ENCODE data around the gene GPM6B. TPM values are rescaled to one million over a fixed set of nuclear protein-coding genes. Genes with fewer than 3 reads are reported as not detected.

The GPM6B gene
- total RNA-seq, 1 experiment from 2014 or later, result 99.8 TPM

DNA sequence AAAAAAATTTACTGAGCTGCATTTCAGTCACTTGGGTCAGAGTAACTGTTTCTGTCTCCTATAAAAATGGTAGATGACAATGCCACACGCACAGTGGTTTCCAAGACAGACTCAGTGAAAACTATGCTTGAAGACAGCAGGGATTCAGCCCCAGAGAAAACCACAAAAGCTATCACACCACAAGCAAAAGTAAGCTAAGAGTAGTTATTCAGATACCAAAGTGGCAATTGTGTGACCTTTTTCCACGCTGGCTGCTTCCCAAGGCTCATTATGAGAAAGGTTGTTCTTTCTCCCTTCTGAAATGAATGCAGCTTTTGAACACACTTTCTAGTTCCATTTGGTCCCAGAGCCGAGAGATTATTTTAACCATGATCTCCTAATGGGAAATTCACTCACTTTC, 46.4 kb upstream of the GPM6B start:
- no peak for TF ChIP-seq GABPB1 (CRISPR knock-in tag; IDR thresholded peaks at IDR 0.05)
- TF ChIP-seq ZNF281 (CRISPR knock-in tag; IDR thresholded peaks at IDR 0.05), result no peak
- TF ChIP-seq GRHL2 (CRISPR knock-in tag; IDR thresholded peaks at IDR 0.05; ENCODE audit: insufficient replicate concordance, severe bottlenecking), result no peak
- TF ChIP-seq JAZF1 (CRISPR knock-in tag; IDR thresholded peaks at IDR 0.05), result no peak
- no peak for TF ChIP-seq AFF4 (CRISPR knock-in tag; IDR thresholded peaks at IDR 0.05; ENCODE audit: borderline replicate concordance)
- TF ChIP-seq, protein P1, sequence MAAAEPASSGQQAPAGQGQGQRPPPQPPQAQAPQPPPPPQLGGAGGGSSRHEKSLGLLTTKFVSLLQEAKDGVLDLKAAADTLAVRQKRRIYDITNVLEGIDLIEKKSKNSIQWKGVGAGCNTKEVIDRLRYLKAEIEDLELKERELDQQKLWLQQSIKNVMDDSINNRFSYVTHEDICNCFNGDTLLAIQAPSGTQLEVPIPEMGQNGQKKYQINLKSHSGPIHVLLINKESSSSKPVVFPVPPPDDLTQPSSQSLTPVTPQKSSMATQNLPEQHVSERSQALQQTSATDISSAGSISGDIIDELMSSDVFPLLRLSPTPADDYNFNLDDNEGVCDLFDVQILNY (CRISPR knock-in tag; IDR thresholded peaks at IDR 0.05), result no peak
- TF ChIP-seq ZNF423 (CRISPR knock-in tag; IDR thresholded peaks at IDR 0.05), result no peak
- TF ChIP-seq FOXK1 (CRISPR knock-in tag; IDR thresholded peaks at IDR 0.05), result no peak
- TF ChIP-seq ZMAT4 (CRISPR knock-in tag; IDR thresholded peaks at IDR 0.05), result no peak
- no peak for TF ChIP-seq ATF6 (CRISPR knock-in tag; IDR thresholded peaks at IDR 0.05)
- no peak for TF ChIP-seq NFYB (CRISPR knock-in tag; conservative IDR thresholded peaks at IDR 0.05; ENCODE audit: low read depth)
- no peak for TF ChIP-seq USF2 (CRISPR knock-in tag; IDR thresholded peaks at IDR 0.05)
- TF ChIP-seq TEAD1 (CRISPR knock-in tag; IDR thresholded peaks at IDR 0.05), result no peak
- TF ChIP-seq NR2C2 (CRISPR knock-in tag; IDR thresholded peaks at IDR 0.05), result no peak
- no peak for DNase-seq (ENCODE audit: low spot score)
- Mint-ChIP-seq H3K27ac (no peak overlapping the region), H3K27me3 (ENCODE audit: low read depth) (no peaks in the 10 kb centered on the region), H3K36me3 (no peaks in the 10 kb centered on the region), H3K9me3 (no peaks in the 10 kb centered on the region), H3K4me3 (no peak overlapping the region), H3K4me1 (peaks cover 33% of the 10 kb centered on the region)
- POLR2A ChIA-PET, result no interaction called here
- CTCF ChIA-PET, result no interaction called here
- ATAC-seq, result no peak

GRCh38 chrX:13859724-13860123, 42.8 kb upstream of the GPM6B start:
- ATAC-seq (no peak), DNase-seq (ENCODE audit: low spot score) (no peak)
- ChIA-PET POLR2A (no interaction called here), CTCF (no interaction called here)
- no peaks in the 10 kb centered on the region for H3K36me3 Mint-ChIP-seq
- no peak overlapping the region for H3K27ac Mint-ChIP-seq
- H3K27me3 Mint-ChIP-seq (ENCODE audit: low read depth), result no peaks in the 10 kb centered on the region
- H3K9me3 Mint-ChIP-seq, result no peaks in the 10 kb centered on the region
- H3K4me3 Mint-ChIP-seq, result no peak overlapping the region
- peaks cover 52% of the 10 kb centered on the region for H3K4me1 Mint-ChIP-seq
- TF ChIP-seq SOX15 (CRISPR knock-in tag; IDR thresholded peaks at IDR 0.05), result no peak
- TF ChIP-seq, protein P1 (CRISPR knock-in tag; IDR thresholded peaks at IDR 0.05), result no peak
- TF ChIP-seq, protein P2, sequence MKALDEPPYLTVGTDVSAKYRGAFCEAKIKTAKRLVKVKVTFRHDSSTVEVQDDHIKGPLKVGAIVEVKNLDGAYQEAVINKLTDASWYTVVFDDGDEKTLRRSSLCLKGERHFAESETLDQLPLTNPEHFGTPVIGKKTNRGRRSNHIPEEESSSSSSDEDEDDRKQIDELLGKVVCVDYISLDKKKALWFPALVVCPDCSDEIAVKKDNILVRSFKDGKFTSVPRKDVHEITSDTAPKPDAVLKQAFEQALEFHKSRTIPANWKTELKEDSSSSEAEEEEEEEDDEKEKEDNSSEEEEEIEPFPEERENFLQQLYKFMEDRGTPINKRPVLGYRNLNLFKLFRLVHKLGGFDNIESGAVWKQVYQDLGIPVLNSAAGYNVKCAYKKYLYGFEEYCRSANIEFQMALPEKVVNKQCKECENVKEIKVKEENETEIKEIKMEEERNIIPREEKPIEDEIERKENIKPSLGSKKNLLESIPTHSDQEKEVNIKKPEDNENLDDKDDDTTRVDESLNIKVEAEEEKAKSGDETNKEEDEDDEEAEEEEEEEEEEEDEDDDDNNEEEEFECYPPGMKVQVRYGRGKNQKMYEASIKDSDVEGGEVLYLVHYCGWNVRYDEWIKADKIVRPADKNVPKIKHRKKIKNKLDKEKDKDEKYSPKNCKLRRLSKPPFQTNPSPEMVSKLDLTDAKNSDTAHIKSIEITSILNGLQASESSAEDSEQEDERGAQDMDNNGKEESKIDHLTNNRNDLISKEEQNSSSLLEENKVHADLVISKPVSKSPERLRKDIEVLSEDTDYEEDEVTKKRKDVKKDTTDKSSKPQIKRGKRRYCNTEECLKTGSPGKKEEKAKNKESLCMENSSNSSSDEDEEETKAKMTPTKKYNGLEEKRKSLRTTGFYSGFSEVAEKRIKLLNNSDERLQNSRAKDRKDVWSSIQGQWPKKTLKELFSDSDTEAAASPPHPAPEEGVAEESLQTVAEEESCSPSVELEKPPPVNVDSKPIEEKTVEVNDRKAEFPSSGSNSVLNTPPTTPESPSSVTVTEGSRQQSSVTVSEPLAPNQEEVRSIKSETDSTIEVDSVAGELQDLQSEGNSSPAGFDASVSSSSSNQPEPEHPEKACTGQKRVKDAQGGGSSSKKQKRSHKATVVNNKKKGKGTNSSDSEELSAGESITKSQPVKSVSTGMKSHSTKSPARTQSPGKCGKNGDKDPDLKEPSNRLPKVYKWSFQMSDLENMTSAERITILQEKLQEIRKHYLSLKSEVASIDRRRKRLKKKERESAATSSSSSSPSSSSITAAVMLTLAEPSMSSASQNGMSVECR (CRISPR knock-in tag; IDR thresholded peaks at IDR 0.05; ENCODE audit: borderline replicate concordance), result no peak
- no peak for TF ChIP-seq TEAD4 (CRISPR knock-in tag; IDR thresholded peaks at IDR 0.05)
- TF ChIP-seq OVOL2 (CRISPR knock-in tag; IDR thresholded peaks at IDR 0.05; ENCODE audit: borderline replicate concordance), result no peak
- no peak for TF ChIP-seq ZMAT4 (CRISPR knock-in tag; IDR thresholded peaks at IDR 0.05)
- no peak for TF ChIP-seq ZNF219 (CRISPR knock-in tag; IDR thresholded peaks at IDR 0.05; ENCODE audit: borderline replicate concordance)

All from WTC11 (cell line).